Uterus (tissue), 4 donors: ENCODE measurements around the gene ARHGEF2. TPM values are rescaled to one million over a fixed set of nuclear protein-coding genes. Genes with fewer than 3 reads are reported as not detected.
A peak's percentile ranks its signal among the peaks of the same experiment; 100 is the strongest.

Source experiments
- DNase-seq, 2 donors: peaks; one replicate each; pipeline ENCODE4 v3.0.0-alpha.2; 2019 to 2020
- H3K27ac ChIP-seq, 2 donors: fragments of 200-600 bp; sonication (generic); 1 replicate in 1 of 2; 2 replicates in 1 of 2; pipeline ENCODE4 v1.5.1; 2016 to 2018
- H3K27me3 ChIP-seq, 2 donors: fragments of 200-600 bp; sonication (generic); one replicate each; pipeline ENCODE4 v1.5.1; 2018 to 2019; ENCODE audit warnings: control low read depth in 1 of 2
- H3K36me3 ChIP-seq, 2 donors: fragments of 200-600 bp; sonication (generic); one replicate each; pipeline ENCODE4 v1.5.1; 2019; ENCODE audit warnings: control low read depth in 1 of 2
- H3K4me1 ChIP-seq, 2 donors: fragments of 200-600 bp; sonication (generic); one replicate each; pipeline ENCODE4 v1.5.1; 2018 to 2019; ENCODE audit warnings: control low read depth in 1 of 2
- H3K4me3 ChIP-seq, 2 donors: fragments of 200-600 bp; sonication (generic); 1 replicate in 1 of 2; 2 replicates in 1 of 2; pipeline ENCODE4 v1.5.1; 2018 to 2019; ENCODE audit warnings: mild to moderate bottlenecking in 1 of 2
- H3K9me3 ChIP-seq, 2 donors: fragments of 200-600 bp; sonication (generic); one replicate each; pipeline ENCODE4 v1.5.1; 2019; ENCODE audit warnings: control low read depth in 1 of 2
- POLR2A ChIP-seq, 2 donors: fragments of 450-650 bp; IDR thresholded peaks; one replicate each; pipeline ENCODE4 v1.6.1; 2016; ENCODE audit warnings: antibody characterized with exemption in 2 of 2, mild to moderate bottlenecking in 1 of 2, moderate library complexity in 1 of 2
- intact Hi-C: fragments of 100-400 bp; cut with DNase I; formaldehyde crosslinking; loops from one replicate; pipeline ENCODE4 v1.15.1; 2023; ENCODE audit warnings: low total_unique reads
- total RNA-seq, 4 donors: library from RNA; depleted of rRNA in 3 of 4; stranded (reverse); fragments of >200 nt in 3 of 4; gene quantifications; one replicate each; pipeline versions ENCODE4 v1.1.0 to v1.2.4, GENCODE V29; 2014 to 2023
- TF ChIP-seq, protein P1 (sequence below), 4 experiments: fragments of 200-600 bp in 2 of 4; fragments of 450-650 bp in 2 of 4; sonication (generic) in 2 of 4; IDR thresholded peaks; one replicate each; pipeline ENCODE4 v1.5.1; 2016 to 2019; ENCODE audit warnings: antibody characterized with exemption in 4 of 4, mild to moderate bottlenecking in 2 of 4, moderate library complexity in 1 of 4
- donor health status: DM: yes; HTN: yes; CAD: no.

Gene ARHGEF2
- total RNA-seq, 4 donors from 2014 or later: 59.4 to 178 (median 72.8) TPM

DNA sequence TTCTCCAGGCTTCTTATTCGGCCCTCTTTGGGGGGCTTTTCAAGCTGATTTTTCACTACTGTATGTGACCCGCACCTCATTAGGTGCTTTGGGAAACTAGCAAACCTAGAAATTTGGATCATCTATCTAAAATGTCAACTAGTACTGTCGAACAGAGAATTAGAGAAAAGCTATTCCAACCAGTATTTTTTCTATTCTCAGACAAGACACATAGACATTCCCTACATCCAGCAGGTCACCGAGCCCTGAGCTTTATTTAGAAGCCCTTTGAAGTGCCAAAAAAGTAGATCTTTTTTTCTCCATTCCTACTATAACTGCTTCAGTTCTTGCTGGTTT, 42.7 kb upstream of the ARHGEF2 start:
- intact Hi-C loops: no loop called here
- H3K36me3 ChIP-seq: no peaks in the 10 kb centered on the region
- TF ChIP-seq, protein P1, sequence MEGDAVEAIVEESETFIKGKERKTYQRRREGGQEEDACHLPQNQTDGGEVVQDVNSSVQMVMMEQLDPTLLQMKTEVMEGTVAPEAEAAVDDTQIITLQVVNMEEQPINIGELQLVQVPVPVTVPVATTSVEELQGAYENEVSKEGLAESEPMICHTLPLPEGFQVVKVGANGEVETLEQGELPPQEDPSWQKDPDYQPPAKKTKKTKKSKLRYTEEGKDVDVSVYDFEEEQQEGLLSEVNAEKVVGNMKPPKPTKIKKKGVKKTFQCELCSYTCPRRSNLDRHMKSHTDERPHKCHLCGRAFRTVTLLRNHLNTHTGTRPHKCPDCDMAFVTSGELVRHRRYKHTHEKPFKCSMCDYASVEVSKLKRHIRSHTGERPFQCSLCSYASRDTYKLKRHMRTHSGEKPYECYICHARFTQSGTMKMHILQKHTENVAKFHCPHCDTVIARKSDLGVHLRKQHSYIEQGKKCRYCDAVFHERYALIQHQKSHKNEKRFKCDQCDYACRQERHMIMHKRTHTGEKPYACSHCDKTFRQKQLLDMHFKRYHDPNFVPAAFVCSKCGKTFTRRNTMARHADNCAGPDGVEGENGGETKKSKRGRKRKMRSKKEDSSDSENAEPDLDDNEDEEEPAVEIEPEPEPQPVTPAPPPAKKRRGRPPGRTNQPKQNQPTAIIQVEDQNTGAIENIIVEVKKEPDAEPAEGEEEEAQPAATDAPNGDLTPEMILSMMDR (IDR thresholded peaks at IDR 0.05): no peak
- TF ChIP-seq POLR2A (IDR thresholded peaks at IDR 0.05): no peak

DNA sequence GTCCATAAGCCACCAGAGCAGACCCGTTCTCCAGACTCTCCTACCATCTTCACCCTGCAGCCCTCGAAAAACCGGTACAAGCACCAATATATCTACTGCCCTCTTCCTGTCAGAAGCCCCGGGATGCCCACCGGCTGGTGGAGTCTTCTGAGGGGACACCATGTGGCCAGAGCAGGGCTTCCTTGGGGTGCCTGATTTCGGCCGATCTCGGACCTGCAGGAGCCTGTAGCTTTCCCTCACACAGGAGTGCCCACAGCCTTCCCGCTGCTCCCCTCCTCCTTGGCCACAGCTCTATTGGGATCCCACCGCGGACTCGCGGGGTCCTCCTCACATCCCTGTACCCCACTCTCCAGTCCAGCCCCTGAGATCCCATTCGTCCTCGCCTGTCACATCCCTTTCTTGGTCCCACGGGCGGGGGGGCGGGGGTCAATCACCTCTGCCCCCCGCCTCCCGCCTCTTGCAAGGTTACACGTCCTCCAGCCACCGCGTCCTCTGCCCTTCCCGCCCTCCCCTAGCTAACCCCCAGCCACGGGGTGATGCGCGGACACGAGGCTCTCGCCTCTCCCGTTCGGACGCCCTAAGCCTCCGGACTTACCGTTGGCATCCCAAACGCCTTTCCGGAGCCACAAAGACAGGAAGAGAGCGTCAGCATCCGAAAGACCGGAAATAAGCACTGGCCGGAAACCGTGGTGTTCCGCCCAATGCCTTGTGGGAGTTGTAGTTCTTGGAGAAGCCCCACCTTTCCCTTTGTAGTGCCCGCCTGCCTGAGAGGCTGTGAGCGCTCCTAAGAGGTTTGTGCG, 42.1 kb upstream of the ARHGEF2 start, which contains the start of gene SSR2:
Gene SSR2, minus strand, starts transcription at position 659 of the 800 bp plus-strand sequence. CDS start 784 bp downstream, outside the sequence.
- H3K4me3 ChIP-seq: peak within 1 kb of the TSS; percentile 86 to 93
- peak; percentile 85 to 92 for DNase-seq
- H3K9me3 ChIP-seq: no peaks in the 10 kb centered on the region
- no peaks in the 10 kb centered on the region for H3K4me1 ChIP-seq
- TF ChIP-seq, protein P1 (IDR thresholded peaks at IDR 0.05): no peak
- peak; percentile 44 for TF ChIP-seq POLR2A (IDR thresholded peaks at IDR 0.05)
- intact Hi-C loops: no loop called here
- peak within 1 kb of the TSS; percentile 85 to 94 for H3K27ac ChIP-seq
- H3K36me3 ChIP-seq: no peaks in the 10 kb centered on the region
- H3K27me3 ChIP-seq: no peaks in the 10 kb centered on the region

More for the DNA sequence above, 42.7 kb upstream of the ARHGEF2 start:
- H3K9me3 ChIP-seq: no peaks in the 10 kb centered on the region
- H3K4me1 ChIP-seq: no peaks in the 10 kb centered on the region
- H3K27ac ChIP-seq: peak overlapping the region; percentile 85 to 94
- H3K4me3 ChIP-seq: peak overlapping the region; percentile 86 to 93
- DNase-seq: no peak
- no peaks in the 10 kb centered on the region for H3K27me3 ChIP-seq

DNA sequence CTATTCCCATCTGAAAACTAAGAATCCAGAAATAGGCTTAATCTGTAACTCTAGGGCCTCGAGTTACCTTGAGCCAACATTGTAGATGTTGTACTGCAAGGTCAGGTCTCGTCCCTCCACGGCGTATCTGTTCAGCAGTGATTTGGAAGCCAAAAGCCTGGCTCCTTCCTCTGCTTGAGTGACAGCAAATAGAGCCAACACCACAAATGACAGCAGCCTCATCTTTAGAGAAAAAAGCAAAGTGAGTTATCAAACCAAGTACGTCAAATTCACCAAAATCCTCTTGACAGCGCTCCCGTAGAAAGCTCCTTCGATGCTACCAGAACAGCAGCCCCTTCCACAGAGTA, 41.6 kb upstream of the ARHGEF2 start:
- peak overlapping the region; percentile 85 to 94 for H3K27ac ChIP-seq
- no peaks in the 10 kb centered on the region for H3K9me3 ChIP-seq
- H3K4me1 ChIP-seq: no peaks in the 10 kb centered on the region
- no peaks in the 10 kb centered on the region for H3K36me3 ChIP-seq
- intact Hi-C loops: no loop called here
- TF ChIP-seq, protein P1 (IDR thresholded peaks at IDR 0.05): no peak
- TF ChIP-seq POLR2A (IDR thresholded peaks at IDR 0.05): no peak
- no peak for DNase-seq
- H3K27me3 ChIP-seq: no peaks in the 10 kb centered on the region
- H3K4me3 ChIP-seq: peak overlapping the region; percentile 86 to 93

DNA sequence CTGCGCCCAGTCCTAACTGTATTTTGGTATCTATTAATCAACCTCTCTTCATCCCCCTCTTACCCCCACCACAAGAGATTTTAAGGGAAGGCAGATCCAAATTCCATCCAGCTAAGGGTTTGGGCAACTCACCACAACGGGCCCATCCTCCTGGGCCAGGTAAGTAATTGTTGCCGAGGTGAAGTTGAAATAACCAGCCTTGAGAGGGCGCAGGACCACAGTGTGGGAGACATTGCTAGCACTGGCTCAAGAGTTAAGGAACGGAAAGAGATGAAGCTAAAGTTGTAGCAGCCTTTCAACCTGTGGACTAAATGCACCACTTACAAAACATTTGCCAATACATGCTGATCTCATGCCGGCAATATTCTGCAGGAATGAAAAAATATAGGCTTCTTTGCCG, 36.5 kb upstream of the ARHGEF2 start:
- intact Hi-C loops: no loop called here
- DNase-seq: no peak
- no peaks in the 10 kb centered on the region for H3K27me3 ChIP-seq
- H3K4me1 ChIP-seq: no peaks in the 10 kb centered on the region
- H3K4me3 ChIP-seq: no peak overlapping the region
- no peak overlapping the region for H3K27ac ChIP-seq
- no peaks in the 10 kb centered on the region for H3K36me3 ChIP-seq
- H3K9me3 ChIP-seq: no peaks in the 10 kb centered on the region
- TF ChIP-seq, protein P1 (IDR thresholded peaks at IDR 0.05): no peak
- TF ChIP-seq POLR2A (IDR thresholded peaks at IDR 0.05): no peak

DNA sequence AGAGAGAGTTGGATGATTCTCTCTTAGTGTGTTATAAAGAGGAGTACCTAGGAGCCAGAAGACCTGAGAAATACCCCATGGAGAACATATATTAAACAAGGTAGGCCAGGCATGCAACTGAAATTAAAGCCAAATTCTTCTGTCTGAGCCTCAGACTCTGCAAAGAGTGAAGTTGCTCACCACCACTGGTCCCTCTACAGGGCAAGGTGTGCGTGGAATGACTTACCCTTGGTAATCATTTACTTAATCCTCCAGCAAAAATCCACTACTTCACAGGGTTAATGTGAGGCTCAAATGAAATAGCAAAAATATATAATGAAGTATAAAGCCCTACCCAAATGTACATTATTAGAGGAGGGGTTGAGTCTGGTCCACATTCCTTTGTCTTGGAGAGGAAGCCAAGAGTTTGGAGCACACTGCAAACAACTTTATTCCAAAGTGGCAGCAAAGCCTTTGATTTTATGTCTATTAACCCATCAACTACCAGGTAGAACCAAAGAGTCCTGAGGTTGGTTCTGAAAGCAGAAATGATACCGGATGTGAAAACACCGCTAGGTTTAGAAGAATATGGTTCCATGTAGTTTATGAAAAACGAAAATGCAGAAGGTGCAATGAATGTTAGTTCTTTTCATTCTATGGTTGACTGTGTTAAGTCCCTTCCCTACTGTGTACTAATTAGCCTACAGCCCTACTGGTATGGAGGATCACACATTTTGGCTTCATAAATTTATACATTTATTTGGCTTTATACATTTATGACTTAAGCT, 33.9 kb upstream of the ARHGEF2 start:
- Histone ChIP-seq H3K4me1 (no peaks in the 10 kb centered on the region), H3K36me3 (no peaks in the 10 kb centered on the region), H3K27me3 (no peaks in the 10 kb centered on the region), H3K9me3 (no peaks in the 10 kb centered on the region), H3K4me3 (no peak overlapping the region), H3K27ac (no peak overlapping the region)
- no peak for DNase-seq
- intact Hi-C loops: no loop called here
- TF ChIP-seq, protein P1 (IDR thresholded peaks at IDR 0.05): no peak
- no peak for TF ChIP-seq POLR2A (IDR thresholded peaks at IDR 0.05)
